ENCODE measurements around the gene AUH. TPM values are rescaled to one million over a fixed set of nuclear protein-coding genes. Genes with fewer than 3 reads are reported as not detected.

AUH gene
- total RNA-seq, 2 experiments from 2014 or later, result 30.4 to 30.8 TPM

DNA sequence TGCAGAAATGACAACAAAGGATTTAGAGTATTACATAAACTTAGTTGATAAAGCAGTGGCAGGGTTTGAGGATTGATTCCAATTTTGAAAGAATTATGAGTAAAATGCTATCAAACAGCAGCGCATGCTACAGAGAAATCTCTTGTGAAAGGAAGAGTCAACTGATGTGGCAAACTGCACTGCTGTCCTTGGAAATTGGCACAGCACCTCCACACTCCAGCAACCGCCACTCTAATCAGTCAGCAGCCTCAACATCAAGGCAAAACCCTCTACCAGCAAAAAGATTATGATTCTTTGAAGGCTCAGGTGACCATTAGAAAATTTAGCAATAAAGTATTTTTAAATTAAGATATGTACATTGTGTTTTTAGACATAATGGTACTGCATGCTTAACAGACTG, 66.4 kb downstream of the AUH start:
- POLR2A ChIA-PET, result no interaction called here

DNA sequence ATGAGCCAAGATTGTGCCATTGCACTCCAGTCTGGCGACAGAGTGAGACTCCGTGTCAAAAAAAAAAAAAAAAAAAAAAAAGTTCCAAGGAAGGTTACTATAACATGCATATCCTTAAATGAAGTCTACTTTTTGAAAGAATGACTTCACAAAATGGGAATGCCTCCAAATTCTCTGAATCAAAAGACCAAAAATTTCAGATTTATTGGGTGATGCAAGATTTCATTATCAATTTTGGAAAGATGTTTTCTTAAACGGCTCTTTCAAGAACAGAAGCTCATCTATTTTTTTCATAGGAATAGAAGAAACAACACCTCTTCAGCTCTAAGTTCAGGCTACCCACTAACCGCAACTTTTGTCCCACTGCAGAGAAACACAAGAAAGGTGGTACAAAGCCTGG, 69.9 kb downstream of the AUH start:
- ChIA-PET CTCF (interaction anchor here (0.6 kb wide), 1 partner anchor 284 kb away, joined by 3 read pairs; no protein-coding TSS in a partner anchor), POLR2A (no interaction called here)
- peaks cover 56% of the 10 kb centered on the region for H3K36me3 Mint-ChIP-seq (ENCODE audit: low read depth)
- H3K27me3 Mint-ChIP-seq, result no peaks in the 10 kb centered on the region
- H3K4me3 Mint-ChIP-seq, result no peak overlapping the region
- no peaks in the 10 kb centered on the region for H3K4me1 Mint-ChIP-seq
- no peak for DNase-seq
- no peak overlapping the region for H3K27ac Mint-ChIP-seq
- H3K9me3 Mint-ChIP-seq (ENCODE audit: low read depth), result no peaks in the 10 kb centered on the region
- intact Hi-C loops (cut with DNase I, micrococcal nuclease), result no loop called here
- ATAC-seq, result no peak

More for the DNA sequence above, 66.4 kb downstream of the AUH start:
- H3K9me3 Mint-ChIP-seq (ENCODE audit: low read depth), result no peaks in the 10 kb centered on the region
- intact Hi-C loops (cut with DNase I, micrococcal nuclease), result no loop called here
- DNase-seq (no peak), ATAC-seq (no peak)
- H3K4me1 Mint-ChIP-seq, result no peaks in the 10 kb centered on the region
- no peak overlapping the region for H3K4me3 Mint-ChIP-seq
- no peaks in the 10 kb centered on the region for H3K27me3 Mint-ChIP-seq
- CTCF ChIA-PET, result interaction anchor here (1.8 kb wide), 1 partner anchor 12 kb away, joined by 3 read pairs; no protein-coding TSS in a partner anchor
- peaks cover 51% of the 10 kb centered on the region for H3K36me3 Mint-ChIP-seq (ENCODE audit: low read depth)
- H3K27ac Mint-ChIP-seq, result no peak overlapping the region

DNA sequence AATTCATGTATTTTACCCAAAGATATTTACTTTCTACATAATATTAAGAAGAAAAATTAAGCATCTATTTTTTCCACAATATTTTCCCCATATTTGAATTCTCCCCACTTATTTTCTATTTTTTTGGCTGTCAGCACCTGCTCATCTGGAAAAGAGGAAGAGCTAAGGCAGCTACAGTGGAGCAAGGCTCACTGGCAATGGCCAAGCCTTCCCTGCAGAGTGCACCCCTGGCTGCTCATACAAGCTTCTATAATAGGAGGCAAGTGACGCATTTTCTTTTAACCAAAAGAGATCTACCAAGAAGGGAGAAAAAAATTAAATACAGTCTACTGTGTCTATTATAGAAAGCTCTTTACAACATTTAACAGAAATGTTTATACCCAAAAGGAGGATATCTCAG, 72.5 kb downstream of the AUH start:
- H3K9me3 Mint-ChIP-seq (ENCODE audit: low read depth), result peaks cover 2% of the 10 kb centered on the region
- ChIA-PET CTCF (interaction anchor here (0.7 to 2.1 kb wide), 5 partner anchors 17 to 450 kb away, joined by 3 to 9 read pairs (median 3); no protein-coding TSS in a partner anchor), POLR2A (interaction anchor here (0.7 kb wide), 1 partner anchor 66 kb away, joined by 4 read pairs; no protein-coding TSS in a partner anchor)
- intact Hi-C loops (cut with DNase I, micrococcal nuclease), result no loop called here
- H3K27me3 Mint-ChIP-seq, result no peaks in the 10 kb centered on the region
- peaks cover 14% of the 10 kb centered on the region for H3K4me1 Mint-ChIP-seq
- no peak overlapping the region for H3K4me3 Mint-ChIP-seq
- no peak overlapping the region for H3K27ac Mint-ChIP-seq
- DNase-seq (no peak), ATAC-seq (no peak)
- peaks cover 53% of the 10 kb centered on the region for H3K36me3 Mint-ChIP-seq (ENCODE audit: low read depth)

DNA sequence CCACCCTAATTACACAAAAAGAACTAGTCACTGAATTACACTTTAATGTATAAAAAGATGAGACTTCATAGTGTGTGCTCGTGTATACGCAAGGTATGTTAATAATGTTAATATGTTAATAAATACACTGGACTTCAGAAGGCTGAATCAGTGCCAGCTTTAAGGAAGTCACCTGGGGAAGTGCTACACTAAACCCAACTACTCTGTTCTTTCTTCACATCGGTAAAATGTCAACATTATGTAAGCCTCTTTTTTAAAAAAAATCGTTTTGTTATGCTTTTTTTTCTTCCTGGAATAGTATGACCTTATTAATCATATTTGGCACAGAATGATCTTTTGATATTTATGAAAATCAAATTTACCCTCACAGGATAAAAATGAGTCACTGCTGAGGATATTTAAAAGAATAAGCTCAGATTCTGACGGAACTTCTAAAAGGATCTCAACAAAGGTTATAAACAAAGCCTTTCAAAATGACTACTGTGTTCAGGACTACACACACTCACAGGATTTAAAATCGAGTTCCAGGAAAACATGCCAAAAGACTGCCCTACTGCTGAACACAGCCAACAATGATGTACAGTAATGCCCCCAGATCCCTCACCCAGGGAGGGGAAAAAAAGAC, 75.9 kb downstream of the AUH start:
- ATAC-seq (peak; percentile 73), DNase-seq (no peak)
- CTCF ChIA-PET, result interaction anchor here (0.6 to 0.7 kb wide), 3 partner anchors 136 to 1678 kb away, joined by 3 to 4 read pairs (median 3); no protein-coding TSS in a partner anchor
- Mint-ChIP-seq H3K27ac (peak overlapping the region; percentile 72), H3K4me1 (peaks cover 14% of the 10 kb centered on the region), H3K9me3 (ENCODE audit: low read depth) (peaks cover 2% of the 10 kb centered on the region), H3K36me3 (ENCODE audit: low read depth) (peaks cover 54% of the 10 kb centered on the region), H3K27me3 (no peaks in the 10 kb centered on the region), H3K4me3 (no peak overlapping the region)
- POLR2A ChIA-PET, result interaction anchor here (0.5 to 1.4 kb wide), 3 partner anchors 76 to 235 kb away, joined by 3 to 6 read pairs (median 3); no protein-coding TSS in a partner anchor
- intact Hi-C loops (cut with DNase I, micrococcal nuclease), result no loop called here

- Mint-ChIP-seq H3K9me3 (ENCODE audit: low read depth) (peaks cover 2% of the 10 kb centered on the region), H3K4me3 (no peak overlapping the region), H3K27me3 (no peaks in the 10 kb centered on the region), H3K36me3 (ENCODE audit: low read depth) (peaks cover 52% of the 10 kb centered on the region), H3K4me1 (peaks cover 14% of the 10 kb centered on the region), H3K27ac (no peak overlapping the region)
- no peak for ATAC-seq
- ChIA-PET POLR2A (no interaction called here), CTCF (no interaction called here)
- intact Hi-C loops (cut with DNase I, micrococcal nuclease), result no loop called here
- DNase-seq, result no peak
Measured at GRCh38 chr9:91282292-91282691, 79.4 kb downstream of the AUH start.

GRCh38 chr9:91279296-91280204, 82.2 kb downstream of the AUH start:
- Mint-ChIP-seq H3K9me3 (ENCODE audit: low read depth) (no peaks in the 10 kb centered on the region), H3K27me3 (no peaks in the 10 kb centered on the region), H3K27ac (no peak overlapping the region), H3K4me1 (peaks cover 9% of the 10 kb centered on the region), H3K4me3 (no peak overlapping the region), H3K36me3 (ENCODE audit: low read depth) (peaks cover 41% of the 10 kb centered on the region)
- ATAC-seq, result no peak
- ChIA-PET POLR2A (no interaction called here), CTCF (interaction anchor here (0.6 to 1.0 kb wide), 3 partner anchors 132 to 364 kb away, joined by 3 to 4 read pairs (median 3); no protein-coding TSS in a partner anchor)
- DNase-seq, result no peak
- intact Hi-C loops (cut with DNase I, micrococcal nuclease), result no loop called here

GRCh38 chr9:91276513-91276912, 85.2 kb downstream of the AUH start:
- POLR2A ChIA-PET, result interaction anchor here (0.7 kb wide), 1 partner anchor 77 kb away, joined by 3 read pairs; no protein-coding TSS in a partner anchor
- intact Hi-C loops (cut with DNase I, micrococcal nuclease), result no loop called here
- ATAC-seq, result no peak
- CTCF ChIA-PET, result interaction anchor here (1.1 kb wide), 1 partner anchor 260 kb away, joined by 3 read pairs; no protein-coding TSS in a partner anchor
- H3K4me1 Mint-ChIP-seq, result peaks cover 18% of the 10 kb centered on the region
- no peak overlapping the region for H3K4me3 Mint-ChIP-seq
- H3K27ac Mint-ChIP-seq, result no peak overlapping the region
- H3K36me3 Mint-ChIP-seq (ENCODE audit: low read depth), result peaks cover 25% of the 10 kb centered on the region
- no peak for DNase-seq
- no peaks in the 10 kb centered on the region for H3K27me3 Mint-ChIP-seq
- H3K9me3 Mint-ChIP-seq (ENCODE audit: low read depth), result no peaks in the 10 kb centered on the region

DNA sequence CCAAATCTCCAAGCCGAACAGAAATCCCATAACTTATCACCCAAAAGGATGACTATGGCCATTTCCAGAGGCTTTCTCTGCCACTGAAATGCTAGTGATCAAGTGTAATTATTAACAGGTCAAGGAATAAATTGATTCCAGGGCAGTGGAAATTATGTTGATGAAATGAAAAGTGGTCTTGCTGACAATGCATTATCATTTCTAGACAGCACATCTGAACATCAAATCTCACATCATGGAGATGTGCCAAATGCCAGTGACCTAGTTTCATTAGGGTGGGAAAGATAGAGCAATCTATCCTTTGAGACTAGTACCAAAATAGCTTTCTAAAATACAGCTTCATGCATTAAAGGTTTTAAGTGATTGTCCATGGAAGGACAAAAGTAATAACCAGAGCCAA, 86.1 kb downstream of the AUH start:
- intact Hi-C loops (cut with DNase I, micrococcal nuclease), result no loop called here
- POLR2A ChIA-PET, result interaction anchor here (0.7 kb wide), 1 partner anchor 78 kb away, joined by 3 read pairs; no protein-coding TSS in a partner anchor
- Mint-ChIP-seq H3K4me3 (no peak overlapping the region), H3K36me3 (ENCODE audit: low read depth) (peaks cover 17% of the 10 kb centered on the region), H3K27ac (no peak overlapping the region), H3K9me3 (ENCODE audit: low read depth) (no peaks in the 10 kb centered on the region), H3K4me1 (peaks cover 18% of the 10 kb centered on the region), H3K27me3 (no peaks in the 10 kb centered on the region)
- no peak for DNase-seq
- CTCF ChIA-PET, result interaction anchor here (0.6 kb wide), 1 partner anchor 22 kb away, joined by 3 read pairs; no protein-coding TSS in a partner anchor
- no peak for ATAC-seq

- Mint-ChIP-seq H3K27ac (no peak overlapping the region), H3K4me3 (no peak overlapping the region), H3K36me3 (ENCODE audit: low read depth) (peaks cover 17% of the 10 kb centered on the region), H3K27me3 (no peaks in the 10 kb centered on the region), H3K4me1 (peaks cover 18% of the 10 kb centered on the region), H3K9me3 (ENCODE audit: low read depth) (no peaks in the 10 kb centered on the region)
- ChIA-PET POLR2A (no interaction called here), CTCF (no interaction called here)
- intact Hi-C loops (cut with DNase I, micrococcal nuclease), result no loop called here
- DNase-seq, result no peak
- ATAC-seq, result peak; percentile 35
Measured at GRCh38 chr9:91274949-91275492, 86.7 kb downstream of the AUH start.

- Mint-ChIP-seq H3K27ac (no peak overlapping the region), H3K4me3 (no peak overlapping the region), H3K9me3 (ENCODE audit: low read depth) (no peaks in the 10 kb centered on the region), H3K36me3 (ENCODE audit: low read depth) (peaks cover 11% of the 10 kb centered on the region), H3K27me3 (no peaks in the 10 kb centered on the region), H3K4me1 (peaks cover 18% of the 10 kb centered on the region)
- POLR2A ChIA-PET, result interaction anchor here (0.6 kb wide), 1 partner anchor 66 kb away, joined by 5 read pairs; no protein-coding TSS in a partner anchor
- ATAC-seq (peak; percentile 96), DNase-seq (no peak)
- intact Hi-C loops (cut with DNase I, micrococcal nuclease), result no loop called here
- CTCF ChIA-PET, result interaction anchor here (0.7 kb wide), 1 partner anchor 132 kb away, joined by 3 read pairs; no protein-coding TSS in a partner anchor
Measured at GRCh38 chr9:91273853-91274552, 87.7 kb downstream of the AUH start.

- ChIA-PET POLR2A (no interaction called here), CTCF (interaction anchor here (1.4 kb wide), 1 partner anchor 356 kb away, joined by 4 read pairs; no protein-coding TSS in a partner anchor)
- H3K9me3 Mint-ChIP-seq (ENCODE audit: low read depth), result no peaks in the 10 kb centered on the region
- peaks cover 6% of the 10 kb centered on the region for H3K36me3 Mint-ChIP-seq (ENCODE audit: low read depth)
- H3K4me1 Mint-ChIP-seq, result peaks cover 18% of the 10 kb centered on the region
- H3K27me3 Mint-ChIP-seq, result no peaks in the 10 kb centered on the region
- intact Hi-C loops (cut with DNase I, micrococcal nuclease), result no loop called here
- ATAC-seq (no peak), DNase-seq (no peak)
- H3K27ac Mint-ChIP-seq, result no peak overlapping the region
- H3K4me3 Mint-ChIP-seq, result no peak overlapping the region
Measured at GRCh38 chr9:91271156-91271555, 90.6 kb downstream of the AUH start.
